ENCODE measurements around the gene ALG9. TPM values are rescaled to one million over a fixed set of nuclear protein-coding genes. Genes with fewer than 3 reads are reported as not detected.

The ALG9 gene
- total RNA-seq, 1 experiment from 2014 or later = 23.7 TPM

- Histone ChIP-seq H3K36me3 (ENCODE audit: control insufficient read depth in 1 of 2, insufficient read depth in 2 of 2, low read length in 2 of 2) (peaks cover 9 to 11% of the 10 kb centered on the region in 2 experiments), H3K9me2 (ENCODE audit: insufficient read depth) (no peaks in the 10 kb centered on the region), H3K27ac (ENCODE audit: low read depth, low read length) (no peak overlapping the region), H3K79me2 (ENCODE audit: insufficient read depth, low read length) (no peaks in the 10 kb centered on the region), H4K20me1 (ENCODE audit: insufficient read depth) (no peaks in the 10 kb centered on the region), H3K4me2 (ENCODE audit: low read length) (no peak overlapping the region), H2AFZ (ENCODE audit: low read depth, low read length, poor library complexity, severe bottlenecking) (no peak overlapping the region), H3K27me3 (ENCODE audit: insufficient read depth, low read length) (no peaks in the 10 kb centered on the region), H3K4me1 (ENCODE audit: control insufficient read depth in 1 of 2, insufficient read depth in 2 of 2, low read length in 2 of 2) (peaks cover 0 to 14% of the 10 kb centered on the region in 2 experiments; a peak in 1 of 4 replicates), H3K9me3 (ENCODE audit: control insufficient read depth in 1 of 2, insufficient read depth in 1 of 2, low read depth in 1 of 2, low read length in 2 of 2) (no peaks in the 10 kb centered on the region), H3K4me3 (replicated peaks in 1 of 2; ENCODE audit: low read depth in 1 of 2, low read length in 2 of 2) (no peak overlapping the region), H3K9ac (ENCODE audit: low read length) (no peak overlapping the region)
- BruUV-seq (replicated peaks) = no TSS peak
- ATAC-seq (no peak), DNase-seq (ENCODE audit: low read depth, low spot score) (no peak)
- RAD21 ChIA-PET (ENCODE audit: low non-redundant PET in 1 of 2, low total read pairs in 2 of 2, uncharacterized antibody in 2 of 2, unreplicated experiment in 2 of 2) = no interaction called here
- POLR2A ChIA-PET = no interaction called here
- TF ChIP-seq SRF (IDR thresholded peaks at IDR 0.05; ENCODE audit: low read depth) = no peak
- no peak for TF ChIP-seq SIN3A (IDR thresholded peaks at IDR 0.05; ENCODE audit: low read depth)
- no peak for TF ChIP-seq RAD21 (IDR thresholded peaks at IDR 0.05; ENCODE audit: low read depth)
- no peak for TF ChIP-seq SP1 (IDR thresholded peaks at IDR 0.05; ENCODE audit: low read depth)
- TF ChIP-seq ATF3 (IDR thresholded peaks at IDR 0.05) = no peak
- TF ChIP-seq, protein P1, sequence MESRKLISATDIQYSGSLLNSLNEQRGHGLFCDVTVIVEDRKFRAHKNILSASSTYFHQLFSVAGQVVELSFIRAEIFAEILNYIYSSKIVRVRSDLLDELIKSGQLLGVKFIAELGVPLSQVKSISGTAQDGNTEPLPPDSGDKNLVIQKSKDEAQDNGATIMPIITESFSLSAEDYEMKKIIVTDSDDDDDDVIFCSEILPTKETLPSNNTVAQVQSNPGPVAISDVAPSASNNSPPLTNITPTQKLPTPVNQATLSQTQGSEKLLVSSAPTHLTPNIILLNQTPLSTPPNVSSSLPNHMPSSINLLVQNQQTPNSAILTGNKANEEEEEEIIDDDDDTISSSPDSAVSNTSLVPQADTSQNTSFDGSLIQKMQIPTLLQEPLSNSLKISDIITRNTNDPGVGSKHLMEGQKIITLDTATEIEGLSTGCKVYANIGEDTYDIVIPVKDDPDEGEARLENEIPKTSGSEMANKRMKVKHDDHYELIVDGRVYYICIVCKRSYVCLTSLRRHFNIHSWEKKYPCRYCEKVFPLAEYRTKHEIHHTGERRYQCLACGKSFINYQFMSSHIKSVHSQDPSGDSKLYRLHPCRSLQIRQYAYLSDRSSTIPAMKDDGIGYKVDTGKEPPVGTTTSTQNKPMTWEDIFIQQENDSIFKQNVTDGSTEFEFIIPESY (IDR thresholded peaks at IDR 0.05; ENCODE audit: extremely low read depth, insufficient replicate concordance, low read length) = no peak
- TF ChIP-seq EZH2phosphoT487 (IDR thresholded peaks at IDR 0.05; ENCODE audit: borderline replicate concordance) = no peak
- TF ChIP-seq ZNF274 (IDR thresholded peaks at IDR 0.05; ENCODE audit: low read depth, low read length) = no peak
- no peak for TF ChIP-seq TCF7L2 (IDR thresholded peaks at IDR 0.05; ENCODE audit: borderline replicate concordance, extremely low read depth, insufficient read depth, insufficient read length)
- no peak for TF ChIP-seq POLR2A (IDR thresholded peaks at IDR 0.05; ENCODE audit: borderline replicate concordance, extremely low read depth, insufficient read depth, insufficient read length)
- TF ChIP-seq, protein P2, sequence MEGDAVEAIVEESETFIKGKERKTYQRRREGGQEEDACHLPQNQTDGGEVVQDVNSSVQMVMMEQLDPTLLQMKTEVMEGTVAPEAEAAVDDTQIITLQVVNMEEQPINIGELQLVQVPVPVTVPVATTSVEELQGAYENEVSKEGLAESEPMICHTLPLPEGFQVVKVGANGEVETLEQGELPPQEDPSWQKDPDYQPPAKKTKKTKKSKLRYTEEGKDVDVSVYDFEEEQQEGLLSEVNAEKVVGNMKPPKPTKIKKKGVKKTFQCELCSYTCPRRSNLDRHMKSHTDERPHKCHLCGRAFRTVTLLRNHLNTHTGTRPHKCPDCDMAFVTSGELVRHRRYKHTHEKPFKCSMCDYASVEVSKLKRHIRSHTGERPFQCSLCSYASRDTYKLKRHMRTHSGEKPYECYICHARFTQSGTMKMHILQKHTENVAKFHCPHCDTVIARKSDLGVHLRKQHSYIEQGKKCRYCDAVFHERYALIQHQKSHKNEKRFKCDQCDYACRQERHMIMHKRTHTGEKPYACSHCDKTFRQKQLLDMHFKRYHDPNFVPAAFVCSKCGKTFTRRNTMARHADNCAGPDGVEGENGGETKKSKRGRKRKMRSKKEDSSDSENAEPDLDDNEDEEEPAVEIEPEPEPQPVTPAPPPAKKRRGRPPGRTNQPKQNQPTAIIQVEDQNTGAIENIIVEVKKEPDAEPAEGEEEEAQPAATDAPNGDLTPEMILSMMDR (IDR thresholded peaks at IDR 0.05 in 2 of 3, conservative IDR thresholded peaks at IDR 0.05 in 1 of 3; ENCODE audit: borderline replicate concordance in 1 of 3, insufficient read depth in 1 of 3, low read depth in 2 of 3, low read length in 2 of 3) = no peak
- no peak for TF ChIP-seq CBX3 (IDR thresholded peaks at IDR 0.05; ENCODE audit: low read depth)
- no peak for TF ChIP-seq YY1 (IDR thresholded peaks at IDR 0.05; ENCODE audit: extremely low read depth, insufficient replicate concordance, low read depth, low read length)
- TF ChIP-seq ZFX (IDR thresholded peaks at IDR 0.05) = no peak
- TF ChIP-seq EZH2 (IDR thresholded peaks at IDR 0.05) = no peak
- no peak for TF ChIP-seq ELF1 (IDR thresholded peaks at IDR 0.05; ENCODE audit: borderline replicate concordance, low read depth)
- TF ChIP-seq JUND (IDR thresholded peaks at IDR 0.05) = no peak
- TF ChIP-seq REST (IDR thresholded peaks at IDR 0.05; ENCODE audit: low read depth) = no peak
- no peak for TF ChIP-seq EGR1 (IDR thresholded peaks at IDR 0.05; ENCODE audit: low read depth)
- intact Hi-C loops (cut with micrococcal nuclease) = no loop called here
- CTCF ChIA-PET = no interaction called here
These were observed 134.5 kb downstream of the ALG9 start for GRCh38 chr11:111736621-111737443.

All from HCT116 (cell line).